Suprapubic skin (tissue), 4 donors: Measurements from ENCODE around the gene FAM200A.

Experiments used
- EP300 ChIP-seq: sonication (generic); formaldehyde crosslinking; IDR thresholded peaks from one replicate; pipeline ENCODE4 v1.6.1; 2017; ENCODE audit warnings: antibody characterized with exemption
- POLR2A ChIP-seq, 2 donors: fragments of 450-650 bp; IDR thresholded peaks; one replicate each; pipeline ENCODE4 v1.6.1; 2017; ENCODE audit warnings: antibody characterized with exemption in 2 of 2, mild to moderate bottlenecking in 2 of 2, moderate library complexity in 2 of 2
- POLR2AphosphoS5 ChIP-seq, 3 donors: sonication (generic); formaldehyde crosslinking; IDR thresholded peaks; one replicate each; pipeline ENCODE4 v1.6.1; 2017; ENCODE audit warnings: antibody characterized with exemption in 3 of 3
- TF ChIP-seq, protein P1 (sequence below), 2 donors: fragments of 200-600 bp in 1 of 2; fragments of 450-650 bp in 1 of 2; sonication (generic) in 1 of 2; IDR thresholded peaks; one replicate each; pipeline ENCODE4 v1.5.1; 2016 to 2019; ENCODE audit warnings: antibody characterized with exemption in 2 of 2, mild to moderate bottlenecking in 1 of 2, moderate library complexity in 1 of 2

DNA sequence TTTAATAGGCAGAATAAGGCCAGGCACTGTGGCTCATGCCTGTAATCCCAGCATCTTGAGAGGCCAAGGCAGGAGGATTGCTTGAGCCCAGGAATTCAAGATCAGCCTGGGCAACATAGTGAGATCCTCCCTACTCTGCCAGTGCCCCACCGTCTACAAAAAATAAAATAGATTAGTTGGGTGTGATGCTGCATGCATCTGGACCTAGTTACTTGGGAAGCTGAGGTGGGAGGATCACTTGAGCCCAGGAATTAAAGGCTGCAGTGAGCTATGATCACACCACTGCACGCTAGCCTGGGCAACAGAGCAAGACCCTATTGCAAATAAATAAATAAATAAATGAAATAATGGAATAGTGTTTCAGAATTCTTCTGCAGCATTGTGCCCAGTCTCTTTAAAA, 16.2 kb downstream of the FAM200A start:
- TF ChIP-seq, protein P1, sequence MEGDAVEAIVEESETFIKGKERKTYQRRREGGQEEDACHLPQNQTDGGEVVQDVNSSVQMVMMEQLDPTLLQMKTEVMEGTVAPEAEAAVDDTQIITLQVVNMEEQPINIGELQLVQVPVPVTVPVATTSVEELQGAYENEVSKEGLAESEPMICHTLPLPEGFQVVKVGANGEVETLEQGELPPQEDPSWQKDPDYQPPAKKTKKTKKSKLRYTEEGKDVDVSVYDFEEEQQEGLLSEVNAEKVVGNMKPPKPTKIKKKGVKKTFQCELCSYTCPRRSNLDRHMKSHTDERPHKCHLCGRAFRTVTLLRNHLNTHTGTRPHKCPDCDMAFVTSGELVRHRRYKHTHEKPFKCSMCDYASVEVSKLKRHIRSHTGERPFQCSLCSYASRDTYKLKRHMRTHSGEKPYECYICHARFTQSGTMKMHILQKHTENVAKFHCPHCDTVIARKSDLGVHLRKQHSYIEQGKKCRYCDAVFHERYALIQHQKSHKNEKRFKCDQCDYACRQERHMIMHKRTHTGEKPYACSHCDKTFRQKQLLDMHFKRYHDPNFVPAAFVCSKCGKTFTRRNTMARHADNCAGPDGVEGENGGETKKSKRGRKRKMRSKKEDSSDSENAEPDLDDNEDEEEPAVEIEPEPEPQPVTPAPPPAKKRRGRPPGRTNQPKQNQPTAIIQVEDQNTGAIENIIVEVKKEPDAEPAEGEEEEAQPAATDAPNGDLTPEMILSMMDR (IDR thresholded peaks at IDR 0.05) = no peak
- TF ChIP-seq POLR2A (IDR thresholded peaks at IDR 0.05) = no peak
- TF ChIP-seq POLR2AphosphoS5 (IDR thresholded peaks at IDR 0.05) = no peak
- TF ChIP-seq EP300 = no peak
